ENCODE measurements around the gene MYL7.

- TF ChIP-seq ELF4 (CRISPR knock-in tag; IDR thresholded peaks at IDR 0.05; ENCODE audit: borderline replicate concordance): no peak
- TF ChIP-seq, protein P1, sequence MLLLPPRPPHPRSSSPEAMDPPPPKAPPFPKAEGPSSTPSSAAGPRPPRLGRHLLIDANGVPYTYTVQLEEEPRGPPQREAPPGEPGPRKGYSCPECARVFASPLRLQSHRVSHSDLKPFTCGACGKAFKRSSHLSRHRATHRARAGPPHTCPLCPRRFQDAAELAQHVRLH (CRISPR knock-in tag; IDR thresholded peaks at IDR 0.05; ENCODE audit: borderline replicate concordance, low read depth): no peak
- no peak for TF ChIP-seq ELF3 (CRISPR knock-in tag; IDR thresholded peaks at IDR 0.05)
- no peak for TF ChIP-seq POLR2A (IDR thresholded peaks at IDR 0.05; ENCODE audit: insufficient read depth in 1 of 2, low read depth in 2 of 2, low read length in 2 of 2)
- TF ChIP-seq, protein P2, sequence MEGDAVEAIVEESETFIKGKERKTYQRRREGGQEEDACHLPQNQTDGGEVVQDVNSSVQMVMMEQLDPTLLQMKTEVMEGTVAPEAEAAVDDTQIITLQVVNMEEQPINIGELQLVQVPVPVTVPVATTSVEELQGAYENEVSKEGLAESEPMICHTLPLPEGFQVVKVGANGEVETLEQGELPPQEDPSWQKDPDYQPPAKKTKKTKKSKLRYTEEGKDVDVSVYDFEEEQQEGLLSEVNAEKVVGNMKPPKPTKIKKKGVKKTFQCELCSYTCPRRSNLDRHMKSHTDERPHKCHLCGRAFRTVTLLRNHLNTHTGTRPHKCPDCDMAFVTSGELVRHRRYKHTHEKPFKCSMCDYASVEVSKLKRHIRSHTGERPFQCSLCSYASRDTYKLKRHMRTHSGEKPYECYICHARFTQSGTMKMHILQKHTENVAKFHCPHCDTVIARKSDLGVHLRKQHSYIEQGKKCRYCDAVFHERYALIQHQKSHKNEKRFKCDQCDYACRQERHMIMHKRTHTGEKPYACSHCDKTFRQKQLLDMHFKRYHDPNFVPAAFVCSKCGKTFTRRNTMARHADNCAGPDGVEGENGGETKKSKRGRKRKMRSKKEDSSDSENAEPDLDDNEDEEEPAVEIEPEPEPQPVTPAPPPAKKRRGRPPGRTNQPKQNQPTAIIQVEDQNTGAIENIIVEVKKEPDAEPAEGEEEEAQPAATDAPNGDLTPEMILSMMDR (CRISPR knock-in tag; IDR thresholded peaks at IDR 0.05): no peak
These were observed 48.3 kb upstream of the MYL7 start, which contains the start of gene GCK for GRCh38 chr7:44189286-44189992.
